Erythroblast (primary cell): ENCODE data around the gene MAP3K20.
"Not testable (repeated sequence)": the region's sequence is repeated elsewhere in the genome, so short reads cannot be mapped to it uniquely, and the experiment has no call there.

ENCODE experiments used
- GATA1 ChIP-seq: IDR thresholded peaks from 2 replicates; pipeline ENCODE4 v1.6.1; 2011; ENCODE audit warnings: low read depth, mild to moderate bottlenecking, control low read depth, low read length, moderate library complexity
- POLR2A ChIP-seq: IDR thresholded peaks from 2 replicates; pipeline ENCODE4 v1.6.1; 2011; ENCODE audit warnings: mild to moderate bottlenecking, low read length

GRCh38 chr2:173301549-173301948, 225.9 kb downstream of the MAP3K20 start:
- not testable (repeated sequence) for TF ChIP-seq POLR2A, GATA1
